HepG2 (cell line): ENCODE measurements around the gene MARS1. TPM values are rescaled to one million over a fixed set of nuclear protein-coding genes. Genes with fewer than 3 reads are reported as not detected.

Experiments
- ATF3 ChIP-seq: sonication (generic); formaldehyde crosslinking; IDR thresholded peaks from 2 replicates; pipeline ENCODE4 v1.4.0; 2020; ENCODE audit warnings: missing genetic modification reagents
- FOXP1 ChIP-seq, 2 experiments: fragments of 450-650 bp in 1 of 2; IDR thresholded peaks; 2 replicates each; pipeline ENCODE4 v1.6.1; 2017 to 2018; ENCODE audit warnings: antibody characterized with exemption in 1 of 2
- PRDM15 ChIP-seq: sonication (generic); formaldehyde crosslinking; IDR thresholded peaks from 2 replicates; pipeline ENCODE4 v1.4.0; 2020; ENCODE audit warnings: missing genetic modification reagents
- SNAPC4 ChIP-seq: sonication (generic); formaldehyde crosslinking; IDR thresholded peaks from 2 replicates; pipeline ENCODE4 v1.4.0; 2020; ENCODE audit warnings: mild to moderate bottlenecking, missing genetic modification reagents
- ZBED4 ChIP-seq: sonication (generic); formaldehyde crosslinking; IDR thresholded peaks from 2 replicates; pipeline ENCODE4 v1.4.0; 2020; ENCODE audit warnings: missing genetic modification reagents, borderline replicate concordance
- ZKSCAN8 ChIP-seq: IDR thresholded peaks from 2 replicates; pipeline ENCODE4 v1.6.1; 2016; ENCODE audit warnings: borderline replicate concordance, missing genetic modification reagents, missing compliant biosample characterization
- ZNF274 ChIP-seq: sonication (generic); formaldehyde crosslinking; IDR thresholded peaks from 2 replicates; pipeline ENCODE4 v1.5.1; 2020; ENCODE audit warnings: mild to moderate bottlenecking, missing genetic modification reagents
- ZNF597 ChIP-seq: sonication (generic); formaldehyde crosslinking; IDR thresholded peaks from 2 replicates; pipeline ENCODE4 v1.5.0; 2020; ENCODE audit warnings: missing genetic modification reagents
- polyA plus RNA-seq, 8 experiments: library from polyadenylated mRNA; depleted of rRNA in 3 of 8; stranded (reverse) in 7 of 8; unstranded in 1 of 8; fragments of >200 nt; fragmentation: Illumina TruSeq in 4 of 8; extraction: Trizol in 4 of 8; gene quantifications; 2 replicates each; pipeline versions ENCODE4 v1.2.1 to v1.2.3, GENCODE V29; 2011 to 2016; ENCODE audit warnings: low read depth in 4 of 8, missing spikeins in 1 of 8, mixed read lengths in 1 of 8; ENCODE audit not compliant: insufficient read depth in 1 of 8
- total RNA-seq, 5 experiments: library from RNA; depleted of rRNA; stranded (reverse); fragments of >200 nt; fragmentation: Illumina TruSeq; extraction: Trizol; gene quantifications; 2 replicates each; pipeline ENCODE4 v1.2.3, GENCODE V29; 2016; ENCODE audit warnings: low read depth in 1 of 5
- TF ChIP-seq, protein P1 (sequence below): sonication (generic); formaldehyde crosslinking; IDR thresholded peaks from 2 replicates; pipeline ENCODE4 v1.4.0; 2020; ENCODE audit warnings: mild to moderate bottlenecking, missing genetic modification reagents

MARS1 gene
- total and polyA plus RNA-seq, 2 of the 13 experiments (the other 11 are each of a cell fraction or from before 2014, with no cell fraction given) = 115 to 181 TPM

GRCh38 chr12:57522011-57522886 lies 34.4 kb downstream of the MARS1 start, which contains the start of gene MBD6 (continued):
- TF ChIP-seq PRDM15 (CRISPR knock-in tag) = no peak
- no peak; the same call in 1 of the 2 replicates for TF ChIP-seq ZKSCAN8 (CRISPR knock-in tag)
- TF ChIP-seq ATF3 (CRISPR knock-in tag) = no peak; the same call in 1 of the 2 replicates
- no peak for TF ChIP-seq ZNF597 (CRISPR knock-in tag)
- 0 out of 2 replicates have a peak, but pooled peaks have one; percentile 14 for TF ChIP-seq FOXP1 (IDR thresholded peaks at IDR 0.05)
- TF ChIP-seq FOXP1 (CRISPR knock-in tag; IDR thresholded peaks at IDR 0.05) = peak; percentile 64
- TF ChIP-seq ZBED4 (CRISPR knock-in tag) = peak; percentile 82; the same call in 1 of the 2 replicates
- TF ChIP-seq SNAPC4 (CRISPR knock-in tag) = 0 out of 2 replicates have a peak, but pooled peaks have one; percentile 42
- TF ChIP-seq ZNF274 (CRISPR knock-in tag) = 0 out of 2 replicates have a peak, but pooled peaks have one; percentile 28
- TF ChIP-seq, protein P1, sequence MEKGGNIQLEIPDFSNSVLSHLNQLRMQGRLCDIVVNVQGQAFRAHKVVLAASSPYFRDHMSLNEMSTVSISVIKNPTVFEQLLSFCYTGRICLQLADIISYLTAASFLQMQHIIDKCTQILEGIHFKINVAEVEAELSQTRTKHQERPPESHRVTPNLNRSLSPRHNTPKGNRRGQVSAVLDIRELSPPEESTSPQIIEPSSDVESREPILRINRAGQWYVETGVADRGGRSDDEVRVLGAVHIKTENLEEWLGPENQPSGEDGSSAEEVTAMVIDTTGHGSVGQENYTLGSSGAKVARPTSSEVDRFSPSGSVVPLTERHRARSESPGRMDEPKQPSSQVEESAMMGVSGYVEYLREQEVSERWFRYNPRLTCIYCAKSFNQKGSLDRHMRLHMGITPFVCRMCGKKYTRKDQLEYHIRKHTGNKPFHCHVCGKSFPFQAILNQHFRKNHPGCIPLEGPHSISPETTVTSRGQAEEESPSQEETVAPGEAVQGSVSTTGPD (CRISPR knock-in tag) = no peak
